GM18873 (cell line): Measurements from ENCODE around the gene MMAA.
"Not testable (repeated sequence)": the region's sequence is repeated elsewhere in the genome, so short reads cannot be mapped to it uniquely, and the experiment has no call there.

Experiments used
- ATAC-seq: cut with Tn5 transposase; IDR thresholded peaks from one replicate; pipeline ENCODE4 v1.9.1; 2021; ENCODE audit warnings: mild to moderate bottlenecking, moderate library complexity, moderate number of reproducible peaks; ENCODE audit not compliant: unreplicated experiment, low FRiP score

Gene MMAA

GRCh38 chr4:145625677-145626622 lies 6.8 kb downstream of the MMAA start:
- ATAC-seq, result no peak

DNA sequence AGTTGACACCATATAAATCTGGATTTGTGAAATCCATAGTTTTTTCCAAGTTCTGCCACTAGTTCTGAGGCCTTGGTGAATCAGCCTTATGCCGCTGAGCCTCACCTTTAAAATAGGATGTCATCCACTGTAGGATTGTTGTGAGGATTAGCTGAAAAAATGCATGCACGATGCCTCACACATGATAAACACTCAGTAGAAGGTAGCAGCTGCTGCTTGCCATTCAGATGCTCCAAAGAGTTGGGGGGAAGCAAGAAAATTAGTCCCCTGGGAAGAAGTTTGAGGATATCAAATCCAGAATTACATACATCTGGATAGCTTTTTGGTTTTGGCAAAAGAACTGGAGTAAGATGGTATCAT lies 7.4 kb downstream of the MMAA start:
- ATAC-seq, result no peak

GRCh38 chr4:145635117-145635516 lies 15.9 kb downstream of the MMAA start:
- no peak for ATAC-seq

GRCh38 chr4:145635630-145636029 lies 16.4 kb downstream of the MMAA start:
- no peak for ATAC-seq

DNA sequence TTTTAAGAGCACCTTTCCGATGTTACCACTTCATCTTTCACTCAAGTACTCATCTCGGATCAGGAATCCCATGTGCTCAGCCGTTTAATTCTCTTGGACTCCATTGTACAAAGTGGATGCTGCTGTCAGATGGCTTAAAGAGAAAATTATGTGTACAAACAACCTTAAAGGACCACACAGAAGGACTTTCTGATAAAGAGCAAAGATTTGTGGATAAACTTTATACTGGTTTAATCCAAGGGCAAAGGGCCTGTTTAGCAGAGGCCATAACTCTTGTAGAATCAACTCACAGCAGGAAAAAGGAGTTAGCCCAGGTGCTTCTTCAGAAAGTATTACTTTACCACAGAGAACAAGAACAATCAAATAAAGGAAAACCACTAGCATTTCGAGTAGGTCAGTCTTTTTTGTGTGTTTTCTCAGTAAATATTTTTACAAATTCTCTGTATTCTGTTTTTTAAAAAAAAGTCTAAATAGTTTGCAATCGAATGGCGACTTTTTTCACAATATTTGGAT lies 20.1 kb downstream of the MMAA start:
- ATAC-seq, result no peak

- ATAC-seq, result not testable (repeated sequence)
Observed at GRCh38 chr4:145640236-145640635, 21.1 kb downstream of the MMAA start.

- ATAC-seq, result no peak
Observed at GRCh38 chr4:145643295-145643694, 24.1 kb downstream of the MMAA start.

DNA sequence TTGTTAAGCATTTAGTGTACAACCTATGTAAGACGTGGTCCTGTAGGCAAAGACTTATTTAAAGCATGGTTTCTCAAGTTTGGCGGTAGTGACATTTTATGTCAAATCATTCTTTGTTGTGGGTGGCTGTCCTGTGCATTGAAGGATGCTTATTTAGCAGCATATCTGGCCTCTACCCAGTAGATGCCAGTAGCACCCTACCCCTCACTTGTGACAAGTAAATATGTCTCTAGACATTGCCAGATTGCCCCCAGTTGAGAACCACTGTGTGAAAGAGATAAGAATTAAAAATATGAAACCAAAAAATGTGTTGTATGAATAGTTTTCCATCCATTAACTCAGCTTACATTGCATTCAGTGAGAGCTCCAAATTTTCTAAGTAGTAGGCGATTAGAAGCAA lies 25.5 kb downstream of the MMAA start:
- no peak for ATAC-seq

DNA sequence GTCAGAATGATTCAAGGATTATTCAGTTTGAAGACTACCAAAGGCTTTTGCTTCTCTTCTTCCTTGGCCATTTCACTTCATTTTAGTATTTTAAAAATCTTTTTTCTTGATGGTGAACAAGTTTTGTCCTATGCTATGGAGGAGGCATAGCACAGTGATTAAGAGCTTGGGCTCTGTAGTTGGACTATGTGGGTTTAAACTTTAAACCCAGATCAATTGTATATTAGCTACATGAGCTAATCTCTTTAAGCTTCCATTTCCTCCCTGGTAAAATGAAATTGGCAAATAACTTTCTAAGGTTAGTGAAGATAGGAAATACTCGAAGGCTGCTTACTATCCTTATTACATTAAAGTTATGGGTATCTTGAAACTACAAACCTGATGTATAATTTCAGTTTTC lies 37.0 kb downstream of the MMAA start:
- ATAC-seq, result no peak

- no peak for ATAC-seq
Observed at GRCh38 chr4:145660064-145660463, 40.9 kb downstream of the MMAA start.

GRCh38 chr4:145663194-145663593 lies 44.0 kb downstream of the MMAA start:
- ATAC-seq, result no peak

GRCh38 chr4:145665773-145666172 lies 46.6 kb downstream of the MMAA start:
- ATAC-seq, result no peak

DNA sequence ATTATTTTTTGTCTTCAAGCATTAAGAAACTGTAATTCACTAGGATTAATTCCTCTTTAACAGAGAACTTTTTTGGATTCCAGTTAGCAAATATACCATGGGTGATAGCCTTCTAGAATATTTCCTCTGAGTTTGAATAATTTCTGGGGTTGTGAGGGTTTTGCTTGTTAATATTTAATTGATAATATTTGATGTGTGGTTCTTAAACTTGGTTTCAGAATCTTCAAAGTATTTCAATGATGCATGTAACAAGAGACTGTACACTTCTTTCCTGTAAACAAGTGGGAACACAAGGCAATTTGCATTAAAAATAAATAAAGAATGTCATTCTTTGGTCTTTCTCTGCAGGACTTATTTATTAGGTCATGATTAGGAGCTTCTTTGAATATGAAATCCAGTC lies 51.2 kb downstream of the MMAA start:
- no peak for ATAC-seq

DNA sequence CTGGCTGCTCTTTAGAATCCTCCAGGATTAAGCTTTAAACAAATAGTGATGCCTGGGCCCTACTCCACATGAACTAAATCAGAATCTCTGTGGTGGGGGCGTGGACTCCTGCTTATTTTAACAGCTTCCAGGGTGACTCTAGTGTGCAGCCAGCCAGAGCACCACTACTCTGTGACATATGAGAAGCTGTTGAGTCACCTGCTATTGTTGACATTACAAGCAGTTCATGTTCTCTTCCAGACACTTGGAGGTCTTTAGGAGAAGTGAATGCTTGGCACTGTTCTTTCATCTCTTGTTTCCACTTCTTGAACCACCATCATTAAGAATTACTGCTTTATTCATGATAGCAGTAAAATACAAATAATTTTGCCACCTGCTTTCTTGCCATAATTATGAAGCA lies 60.3 kb downstream of the MMAA start:
- no peak for ATAC-seq

GRCh38 chr4:145679991-145680455 lies 60.8 kb downstream of the MMAA start, which contains the start of gene C4orf51:
Gene C4orf51 (plus strand): TSS chr4:145680146. CDS start chr4:145680204, 58 bp downstream.
- no peak for ATAC-seq

DNA sequence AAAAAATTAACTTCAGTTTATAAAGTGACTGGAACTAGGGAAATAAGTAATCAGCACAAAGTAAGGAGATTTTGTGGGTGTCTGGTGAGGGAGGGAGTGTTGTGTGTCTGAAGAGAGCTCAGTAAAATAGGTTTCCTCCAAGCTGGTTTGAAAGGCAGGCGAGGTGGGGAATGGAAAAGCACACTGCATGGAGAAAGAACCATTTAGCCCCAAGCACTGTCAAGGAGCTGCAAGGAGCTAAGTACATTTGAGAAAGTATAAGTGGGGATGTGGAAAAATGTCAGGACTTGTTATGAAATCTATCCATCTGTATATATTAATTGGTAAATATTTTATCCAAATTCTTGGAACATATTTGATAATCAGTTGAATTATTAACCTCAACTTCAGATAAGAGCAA lies 61.7 kb downstream of the MMAA start:
- no peak for ATAC-seq

- ATAC-seq, result no peak
Observed at GRCh38 chr4:145681518-145681917, 62.3 kb downstream of the MMAA start.

- no peak for ATAC-seq
Observed at GRCh38 chr4:145681956-145682355, 62.8 kb downstream of the MMAA start.

- no peak for ATAC-seq
Observed at GRCh38 chr4:145686991-145687390, 67.8 kb downstream of the MMAA start.

DNA sequence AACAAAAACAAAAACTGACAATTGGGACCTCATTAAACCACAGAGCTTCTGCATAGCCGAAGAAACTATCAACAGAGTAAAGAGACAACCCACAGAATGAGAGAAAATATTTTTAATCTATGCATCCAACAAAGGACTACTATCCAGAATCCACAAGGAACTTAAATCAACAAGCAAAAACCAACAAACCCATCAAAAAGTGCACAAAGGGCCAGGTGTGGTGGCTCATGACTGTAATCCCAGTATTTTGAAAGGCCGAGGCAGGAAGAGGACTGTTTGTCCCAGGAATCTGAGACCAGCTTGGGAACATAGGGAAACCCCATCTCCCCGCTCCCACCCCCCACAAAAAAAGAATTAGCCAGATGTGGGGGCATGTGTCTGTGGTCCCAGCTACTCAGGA lies 71.4 kb downstream of the MMAA start:
- no peak for ATAC-seq

DNA sequence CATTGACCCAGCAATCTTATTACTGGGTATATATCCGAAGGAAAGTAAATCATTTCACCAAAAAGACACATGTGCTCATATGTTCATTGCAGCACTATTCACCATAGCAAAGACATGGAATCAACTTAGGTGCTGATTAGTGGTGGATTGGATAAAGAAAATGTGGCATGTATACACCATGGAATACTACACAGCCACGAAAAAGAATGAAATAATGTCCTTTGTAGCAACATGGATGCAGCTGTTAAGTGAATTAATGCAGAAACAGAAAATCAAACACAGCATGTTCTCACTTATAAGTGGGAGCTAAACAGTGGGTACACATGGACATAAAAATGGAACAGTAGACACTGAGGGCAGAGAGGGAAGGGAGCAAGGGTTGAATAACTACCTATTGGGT lies 72.2 kb downstream of the MMAA start:
- ATAC-seq, result not testable (repeated sequence)

GRCh38 chr4:145694929-145695328 lies 75.7 kb downstream of the MMAA start:
- no peak for ATAC-seq
